Fibroblast of the aortic adventitia (primary cell): Measurements from ENCODE around the gene RESP18. TPM values are rescaled to one million over a fixed set of nuclear protein-coding genes. Genes with fewer than 3 reads are reported as not detected.

Experiments used
- DNase-seq: peaks from one replicate; pipeline ENCODE4 v3.0.0-alpha.2; 2010; ENCODE audit warnings: low read depth
- H3K4me3 ChIP-seq: 2 replicates; pipeline ENCODE4 v1.5.1; 2011; ENCODE audit warnings: low read depth, mild to moderate bottlenecking, control low read depth, low read length, moderate library complexity
- CTCF ChIP-seq: IDR thresholded peaks from 2 replicates; pipeline ENCODE4 v1.5.1; 2011; ENCODE audit warnings: mild to moderate bottlenecking, low read length, control low read depth, inconsistent platforms; ENCODE audit not compliant: insufficient read depth
- total RNA-seq: library from RNA; depleted of rRNA; stranded (reverse); fragments of >200 nt; gene quantifications from 2 replicates; pipeline ENCODE4 v1.2.3, GENCODE V29; 2012; ENCODE audit warnings: low replicate concordance

The RESP18 gene
- total RNA-seq, 1 donor: not detected

- peak; percentile 65 for DNase-seq
- no peak overlapping the region for H3K4me3 ChIP-seq
- peak; percentile 72 for TF ChIP-seq CTCF
These were observed 20.0 kb upstream of the RESP18 start for GRCh38 chr2:219352448-219353023.

GRCh38 chr2:219350710-219351221 is 18.2 kb upstream of the RESP18 start:
- DNase-seq: peak; percentile 74
- TF ChIP-seq CTCF: no peak
- no peak overlapping the region for H3K4me3 ChIP-seq

GRCh38 chr2:219350215-219350614 is 17.7 kb upstream of the RESP18 start:
- DNase-seq: no peak
- no peak overlapping the region for H3K4me3 ChIP-seq
- TF ChIP-seq CTCF: no peak

GRCh38 chr2:219344751-219345430 is 12.3 kb upstream of the RESP18 start:
- peak; percentile 55 for DNase-seq
- H3K4me3 ChIP-seq: no peak overlapping the region

GRCh38 chr2:219335373-219335786 is 2.8 kb upstream of the RESP18 start:
- TF ChIP-seq CTCF: no peak
- H3K4me3 ChIP-seq: no peak overlapping the region
- no peak for DNase-seq

More at GRCh38 chr2:219344751-219345430, 12.3 kb upstream of the RESP18 start:
- no peak for TF ChIP-seq CTCF

GRCh38 chr2:219334076-219334475 is 1.5 kb upstream of the RESP18 start:
- no peak overlapping the region for H3K4me3 ChIP-seq
- DNase-seq: no peak
- TF ChIP-seq CTCF: no peak
